VCaP (cell line): ENCODE data around the gene SKOR1.

ENCODE experiments used
- H3K27ac ChIP-seq: fragments of 450-650 bp; 2 replicates; pipeline ENCODE4 v1.5.1; 2017
- TF ChIP-seq, protein P1 (sequence below): fragments of 450-650 bp; conservative IDR thresholded peaks from 2 replicates; pipeline ENCODE4 v1.5.1; 2017; ENCODE audit warnings: mild to moderate bottlenecking, moderate library complexity

SKOR1 gene

DNA sequence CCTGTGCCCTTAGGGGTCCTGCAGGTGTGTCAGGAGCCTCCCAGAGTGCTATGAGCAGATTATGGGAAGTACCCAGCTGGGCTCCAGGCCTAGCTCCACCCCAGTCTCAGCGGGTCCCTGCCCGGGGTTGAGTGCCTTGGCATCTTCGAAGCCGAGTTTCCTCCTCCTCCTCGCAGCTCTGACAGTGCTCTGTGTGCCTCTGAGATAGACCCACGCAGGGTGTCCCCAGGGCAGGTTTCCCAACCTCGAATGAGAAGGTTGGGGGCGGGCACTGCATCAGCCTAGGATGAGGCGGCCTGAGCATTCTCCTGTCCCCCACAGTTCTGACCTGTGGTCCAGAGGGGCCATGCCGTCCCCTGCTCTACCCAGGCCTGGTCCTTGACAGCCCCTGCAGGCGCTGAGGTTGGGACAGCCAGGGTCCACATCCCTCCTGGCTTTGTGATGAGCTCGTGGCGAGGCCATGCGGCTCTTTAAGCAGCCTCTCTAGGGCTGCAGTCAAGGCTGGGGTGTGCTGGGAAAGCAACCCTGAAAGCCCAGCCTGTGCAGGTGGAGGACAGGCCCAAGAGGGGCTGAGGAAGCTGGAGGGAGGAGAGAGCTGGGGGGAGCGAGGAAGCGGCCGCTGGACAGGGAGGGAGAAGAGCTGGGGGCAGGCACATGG lies 20.2 kb upstream of the SKOR1 start:
- TF ChIP-seq, protein P1, sequence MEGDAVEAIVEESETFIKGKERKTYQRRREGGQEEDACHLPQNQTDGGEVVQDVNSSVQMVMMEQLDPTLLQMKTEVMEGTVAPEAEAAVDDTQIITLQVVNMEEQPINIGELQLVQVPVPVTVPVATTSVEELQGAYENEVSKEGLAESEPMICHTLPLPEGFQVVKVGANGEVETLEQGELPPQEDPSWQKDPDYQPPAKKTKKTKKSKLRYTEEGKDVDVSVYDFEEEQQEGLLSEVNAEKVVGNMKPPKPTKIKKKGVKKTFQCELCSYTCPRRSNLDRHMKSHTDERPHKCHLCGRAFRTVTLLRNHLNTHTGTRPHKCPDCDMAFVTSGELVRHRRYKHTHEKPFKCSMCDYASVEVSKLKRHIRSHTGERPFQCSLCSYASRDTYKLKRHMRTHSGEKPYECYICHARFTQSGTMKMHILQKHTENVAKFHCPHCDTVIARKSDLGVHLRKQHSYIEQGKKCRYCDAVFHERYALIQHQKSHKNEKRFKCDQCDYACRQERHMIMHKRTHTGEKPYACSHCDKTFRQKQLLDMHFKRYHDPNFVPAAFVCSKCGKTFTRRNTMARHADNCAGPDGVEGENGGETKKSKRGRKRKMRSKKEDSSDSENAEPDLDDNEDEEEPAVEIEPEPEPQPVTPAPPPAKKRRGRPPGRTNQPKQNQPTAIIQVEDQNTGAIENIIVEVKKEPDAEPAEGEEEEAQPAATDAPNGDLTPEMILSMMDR = no peak
- H3K27ac ChIP-seq = peak overlapping the region; percentile 79

DNA sequence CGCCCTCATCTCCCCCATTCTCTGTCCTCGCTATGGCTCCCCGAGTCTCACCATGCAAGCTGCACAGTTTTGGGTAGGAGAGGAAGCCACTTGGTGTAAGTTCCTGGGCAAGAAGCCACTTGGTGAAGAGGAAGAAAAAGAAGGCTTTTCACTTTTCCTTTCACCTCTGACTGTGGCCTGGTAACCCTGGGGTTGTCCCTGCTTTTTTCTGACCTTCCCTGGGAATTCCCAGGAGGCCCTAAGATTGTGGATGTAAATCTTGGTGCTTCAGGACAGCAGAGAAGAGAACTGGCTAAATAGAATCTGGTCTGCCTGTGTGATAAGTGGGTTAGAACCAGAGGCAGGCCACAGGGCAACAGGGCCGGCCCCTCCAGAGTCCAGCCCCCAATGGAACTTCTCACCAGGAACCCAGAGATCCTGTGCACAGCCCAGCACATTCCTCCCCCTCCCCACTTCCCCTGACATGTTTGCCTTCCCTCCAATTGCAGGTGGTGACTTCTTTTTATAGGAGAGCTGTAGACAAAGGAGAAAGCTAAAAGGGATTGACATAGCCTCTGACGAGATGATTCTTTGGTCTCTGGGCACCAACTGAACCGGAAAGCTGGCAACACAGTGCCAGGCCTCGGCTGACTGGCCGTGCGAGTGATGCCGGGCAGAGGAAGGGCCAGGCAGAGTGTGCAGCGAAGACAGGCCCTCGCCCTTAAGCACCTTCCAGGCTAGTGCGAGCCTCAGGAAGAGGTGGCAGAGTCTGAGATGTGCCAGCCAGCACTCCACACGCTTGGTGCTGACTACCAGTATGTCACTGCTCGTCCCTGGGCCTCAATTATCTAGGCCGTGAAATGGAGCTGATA lies 19.4 kb upstream of the SKOR1 start:
- TF ChIP-seq, protein P1 = no peak
- H3K27ac ChIP-seq = peak overlapping the region; percentile 79

DNA sequence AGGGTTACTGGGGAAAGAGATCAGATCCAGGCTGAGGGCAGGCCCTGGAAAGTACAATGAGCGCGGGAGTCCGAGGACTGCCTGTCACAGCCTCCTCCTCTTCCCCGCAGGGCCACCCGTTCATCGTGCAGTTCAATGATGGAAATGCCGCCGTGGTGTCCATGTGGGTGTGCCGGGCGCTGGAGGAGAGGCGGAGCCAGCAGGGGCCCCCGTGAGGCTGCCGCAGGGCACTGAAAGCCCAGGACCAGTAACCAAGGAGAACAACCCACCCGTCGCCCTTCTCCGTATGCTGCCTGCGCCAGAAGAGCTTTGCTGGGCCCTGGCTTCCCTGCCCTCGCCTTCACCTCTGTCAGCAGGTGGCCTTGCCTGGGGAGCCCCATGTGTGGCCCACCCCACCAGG lies 18.8 kb upstream of the SKOR1 start:
- TF ChIP-seq, protein P1 = no peak
- H3K27ac ChIP-seq = peak overlapping the region; percentile 79

DNA sequence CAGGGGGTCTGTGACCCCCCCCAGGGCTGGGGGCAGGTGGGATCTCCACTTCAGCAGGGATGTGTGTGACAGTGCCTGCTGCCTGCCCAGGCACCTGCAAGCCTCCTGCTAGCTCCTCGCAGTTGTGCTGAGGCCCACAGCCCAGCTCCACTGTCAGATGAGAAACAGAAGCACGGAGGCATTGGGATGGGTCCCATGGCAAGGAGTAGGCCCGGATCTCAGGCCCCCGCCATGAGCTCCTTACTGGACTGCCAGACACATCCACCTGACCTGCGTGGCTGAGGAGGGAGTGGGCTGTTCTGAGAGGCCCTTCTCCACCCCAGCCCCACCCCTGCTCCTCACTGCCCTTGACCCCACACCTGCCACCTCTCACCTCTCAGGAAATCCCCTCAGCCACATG lies 18.2 kb upstream of the SKOR1 start:
- peak overlapping the region; percentile 79 for H3K27ac ChIP-seq
- TF ChIP-seq, protein P1 = no peak

DNA sequence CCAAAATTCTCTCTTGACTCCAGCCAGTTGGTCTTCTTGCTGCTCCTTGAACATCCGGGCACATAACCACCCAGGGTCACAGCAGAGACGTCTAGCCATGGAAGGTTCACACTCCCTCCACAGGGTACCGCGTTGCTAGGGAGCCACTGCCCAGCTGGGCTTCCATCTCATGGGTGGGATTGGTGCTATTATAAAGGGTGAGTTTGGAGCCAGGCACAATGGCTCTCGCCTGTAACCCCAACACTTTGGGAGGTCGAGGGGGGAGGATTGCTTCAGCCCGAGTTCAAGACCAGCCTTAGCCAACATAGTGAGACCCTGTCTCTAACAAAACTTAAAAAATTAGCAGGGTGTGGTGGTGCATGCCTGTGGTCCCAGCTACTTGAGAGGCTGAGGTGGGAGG lies 17.5 kb upstream of the SKOR1 start:
- no peak overlapping the region for H3K27ac ChIP-seq
- TF ChIP-seq, protein P1 = no peak

DNA sequence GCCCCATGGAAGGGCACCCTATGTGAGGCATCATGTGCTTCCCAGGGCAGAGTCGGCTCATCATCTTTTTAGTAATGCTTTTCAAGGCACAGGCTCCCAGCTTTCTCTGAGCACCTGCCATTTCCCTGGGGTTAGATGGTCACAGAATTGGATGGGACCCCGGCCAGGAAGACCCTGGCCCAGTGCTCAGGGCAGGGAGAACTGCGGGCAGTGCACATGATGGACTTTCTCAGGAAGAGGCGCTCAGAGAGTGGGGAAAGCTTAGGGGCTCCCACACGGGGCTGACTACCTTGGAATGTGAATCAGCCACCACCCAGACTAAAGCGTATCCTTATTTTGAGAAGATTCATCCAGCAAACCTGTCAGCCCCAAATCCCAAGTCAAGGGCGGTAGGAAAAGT lies 16.5 kb upstream of the SKOR1 start:
- TF ChIP-seq, protein P1 = no peak
- H3K27ac ChIP-seq = no peak overlapping the region

DNA sequence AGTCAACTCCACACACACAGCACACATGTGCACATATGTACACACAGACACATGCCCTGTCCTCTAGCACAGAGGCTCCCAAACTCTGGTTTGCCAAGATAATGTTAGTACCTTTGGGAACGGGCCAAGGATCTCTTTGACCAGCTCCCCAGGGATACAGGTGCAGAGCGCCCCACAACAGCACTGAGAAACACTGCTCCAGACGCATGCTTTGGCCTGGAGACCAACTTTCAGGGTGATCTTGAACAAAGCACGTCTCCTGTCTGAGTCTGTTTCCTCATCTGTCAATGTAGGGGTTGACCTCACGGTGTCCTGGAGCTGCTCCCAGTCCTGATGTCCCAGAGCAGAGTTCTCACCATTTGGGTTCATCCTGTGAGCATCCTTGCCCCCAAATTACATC lies 15.9 kb upstream of the SKOR1 start:
- no peak overlapping the region for H3K27ac ChIP-seq
- TF ChIP-seq, protein P1 = no peak
